HG03066 (cell line): ENCODE measurements around the gene PDE7B.
"Not testable (repeated sequence)": the region's sequence is repeated elsewhere in the genome, so short reads cannot be mapped to it uniquely, and the experiment has no call there.

ENCODE experiments used
- ATAC-seq: cut with Tn5 transposase; IDR thresholded peaks from one replicate; pipeline ENCODE4 v1.9.1; 2021; ENCODE audit warnings: low read depth; ENCODE audit not compliant: unreplicated experiment

The PDE7B gene

DNA sequence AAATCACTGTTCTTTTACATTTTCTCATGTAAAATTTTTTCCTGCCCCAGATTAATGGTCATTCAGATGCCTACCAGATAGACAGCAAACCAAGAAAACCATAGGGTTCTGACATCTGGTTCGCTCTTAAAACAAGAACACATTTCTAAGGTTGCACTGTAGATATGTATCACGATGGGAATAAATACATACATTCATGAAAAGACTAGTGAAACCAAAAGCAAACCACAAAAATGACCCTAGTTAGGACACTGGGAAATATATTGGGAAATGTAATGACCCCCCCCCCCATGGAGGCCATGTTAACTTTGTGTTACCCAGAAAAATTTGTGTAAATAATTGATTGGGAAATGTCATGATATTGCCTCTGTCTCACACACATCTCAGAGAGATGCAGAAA, 361.1 kb downstream of the PDE7B start:
- ATAC-seq = no peak

DNA sequence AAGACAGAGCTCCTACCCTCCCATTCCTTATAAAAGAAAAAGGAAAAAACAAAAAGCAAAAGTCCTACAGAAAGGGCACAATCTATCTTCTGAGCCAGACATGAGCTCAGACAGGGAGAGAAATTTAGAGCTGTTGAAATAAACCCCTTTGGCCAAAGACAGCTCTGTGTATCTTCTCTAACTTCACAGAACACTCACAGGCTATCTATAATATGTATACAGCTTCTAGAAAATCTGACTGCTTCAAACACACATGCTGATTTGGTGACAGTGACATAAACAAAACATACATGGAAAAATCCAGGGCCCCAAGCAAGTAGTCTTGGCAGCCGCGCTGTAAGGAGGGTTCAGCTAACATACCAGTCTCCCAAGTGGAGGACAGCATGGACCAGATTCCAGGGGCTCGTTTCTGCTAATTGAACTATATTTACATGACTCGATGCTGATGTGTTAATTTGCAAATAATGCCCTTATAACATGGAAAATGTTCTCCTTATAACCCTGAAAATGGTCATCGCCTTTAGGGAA, 361.6 kb downstream of the PDE7B start:
- ATAC-seq = no peak

DNA sequence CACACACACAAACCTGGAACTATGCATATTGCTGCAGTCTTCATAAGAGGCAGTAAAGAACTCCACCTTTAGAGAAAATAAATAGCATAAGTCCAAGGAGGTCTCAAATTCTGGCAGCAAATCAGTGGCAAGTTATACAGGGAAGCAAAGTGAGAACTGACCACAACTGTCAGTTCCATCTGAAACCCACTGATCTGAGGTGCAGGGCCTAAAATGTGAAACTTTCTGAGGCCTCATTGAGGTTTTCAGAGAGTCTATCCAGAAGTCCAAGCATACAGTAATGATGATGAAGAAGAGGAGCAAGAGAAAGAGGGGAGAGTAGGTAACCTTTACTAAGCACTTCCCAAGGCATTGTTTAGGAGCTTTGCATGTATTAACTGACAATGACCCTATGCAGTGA, 362.4 kb downstream of the PDE7B start:
- no peak for ATAC-seq

DNA sequence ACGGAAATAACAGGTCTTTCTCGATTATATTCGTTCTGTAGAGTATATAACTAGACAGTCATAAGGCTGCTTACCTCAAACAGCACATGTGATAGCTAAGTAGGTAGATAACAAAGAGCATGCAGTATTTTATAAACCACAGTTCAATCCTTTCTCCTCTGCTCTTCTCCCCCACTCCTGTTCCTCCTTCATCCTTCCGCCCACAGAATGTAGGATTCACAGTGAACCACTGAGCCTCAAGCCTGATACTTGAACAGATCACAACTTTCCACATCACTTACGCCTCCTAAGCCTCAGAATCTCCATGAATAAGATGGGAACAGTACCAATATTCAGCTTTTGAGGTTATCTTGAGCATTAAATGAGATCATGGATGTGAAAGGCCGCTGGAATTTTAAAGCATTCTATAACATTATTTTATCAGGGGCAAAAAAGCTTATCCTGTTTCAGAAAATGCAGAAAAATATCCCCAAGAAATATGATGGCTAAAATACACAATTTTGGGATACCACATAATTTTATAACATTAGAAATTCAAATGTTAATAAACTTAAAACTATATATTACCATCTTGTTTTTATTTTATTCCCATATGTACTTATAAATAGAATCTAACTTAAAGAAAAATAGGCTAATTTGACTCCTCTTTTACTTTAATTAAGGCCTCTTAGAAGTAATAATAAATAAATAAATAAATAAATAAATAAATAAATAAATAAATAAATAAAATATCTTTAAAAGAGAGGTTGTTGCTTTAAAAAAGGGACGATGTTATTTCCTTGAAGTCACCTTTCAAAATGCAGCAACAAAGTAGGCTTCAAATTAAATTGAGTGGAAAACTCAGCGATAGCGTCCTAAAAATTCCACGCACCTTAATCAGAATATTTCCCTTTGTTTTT, 365.3 kb downstream of the PDE7B start:
- no peak for ATAC-seq

DNA sequence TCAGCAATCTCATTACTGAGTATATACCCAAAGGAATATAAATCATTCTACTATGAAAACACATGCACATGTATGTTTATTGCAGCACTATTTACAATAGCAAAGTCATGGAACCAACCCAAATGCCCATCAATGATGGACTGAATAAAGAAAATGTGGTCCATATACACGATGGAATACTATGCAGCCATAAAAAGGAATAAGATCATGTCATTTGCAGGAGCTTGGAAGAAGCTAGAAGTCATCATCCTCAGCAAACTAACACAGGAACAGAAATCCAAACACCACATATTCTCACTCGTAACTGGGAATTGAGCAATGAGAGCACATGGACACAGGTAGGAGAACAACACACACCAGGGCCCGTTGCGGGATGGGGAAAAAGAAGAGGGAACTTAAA, 373.5 kb downstream of the PDE7B start:
- ATAC-seq = not testable (repeated sequence)

DNA sequence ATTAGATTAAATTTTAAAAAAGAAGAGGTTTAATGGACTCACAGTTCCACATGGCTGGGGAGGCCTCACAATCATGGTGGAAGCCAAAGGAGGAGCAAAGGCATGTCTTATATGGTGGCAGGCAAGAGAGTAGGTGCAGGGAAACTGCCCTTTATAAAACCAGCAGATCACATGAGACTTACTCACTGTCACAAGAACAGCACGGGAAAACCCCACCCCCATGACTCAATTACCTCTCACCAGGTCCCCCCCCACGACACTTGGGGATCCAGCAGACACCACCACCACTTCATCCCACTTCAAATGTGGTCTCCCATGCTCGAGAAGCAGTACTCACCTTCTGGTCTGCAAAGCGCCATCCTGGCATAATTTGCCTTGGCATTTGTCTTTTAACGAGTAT, 374.0 kb downstream of the PDE7B start:
- no peak for ATAC-seq

DNA sequence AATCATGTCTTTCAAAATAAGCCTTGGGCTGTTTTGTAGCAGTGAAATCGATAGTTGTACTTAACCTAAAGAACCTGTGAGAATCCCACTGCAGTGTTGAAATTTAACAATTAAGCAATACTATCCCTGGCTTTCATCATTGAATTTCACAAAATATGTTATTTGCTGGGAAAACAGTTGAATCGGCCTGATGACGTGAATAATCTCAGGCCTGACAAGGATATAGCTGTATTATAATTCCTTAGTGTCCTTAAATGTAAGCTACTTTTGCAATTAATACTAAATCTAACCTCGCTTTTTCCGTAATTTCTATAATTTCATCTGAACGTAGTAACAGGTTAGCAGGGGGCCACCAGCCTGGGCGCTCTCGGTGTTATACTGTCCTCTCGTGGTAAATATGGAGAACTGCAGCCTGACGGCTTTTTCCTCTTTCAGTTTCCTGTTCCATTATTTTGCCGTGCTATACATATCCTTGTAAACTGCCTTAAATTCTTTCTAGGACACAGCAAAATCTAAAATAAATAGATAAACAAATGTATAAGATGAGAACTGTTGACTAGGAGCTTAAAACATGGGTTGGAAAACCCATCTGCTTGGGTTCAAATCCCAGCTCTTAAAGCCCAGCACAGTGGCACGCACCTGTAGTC, 374.6 kb downstream of the PDE7B start:
- peak; percentile 61 for ATAC-seq

DNA sequence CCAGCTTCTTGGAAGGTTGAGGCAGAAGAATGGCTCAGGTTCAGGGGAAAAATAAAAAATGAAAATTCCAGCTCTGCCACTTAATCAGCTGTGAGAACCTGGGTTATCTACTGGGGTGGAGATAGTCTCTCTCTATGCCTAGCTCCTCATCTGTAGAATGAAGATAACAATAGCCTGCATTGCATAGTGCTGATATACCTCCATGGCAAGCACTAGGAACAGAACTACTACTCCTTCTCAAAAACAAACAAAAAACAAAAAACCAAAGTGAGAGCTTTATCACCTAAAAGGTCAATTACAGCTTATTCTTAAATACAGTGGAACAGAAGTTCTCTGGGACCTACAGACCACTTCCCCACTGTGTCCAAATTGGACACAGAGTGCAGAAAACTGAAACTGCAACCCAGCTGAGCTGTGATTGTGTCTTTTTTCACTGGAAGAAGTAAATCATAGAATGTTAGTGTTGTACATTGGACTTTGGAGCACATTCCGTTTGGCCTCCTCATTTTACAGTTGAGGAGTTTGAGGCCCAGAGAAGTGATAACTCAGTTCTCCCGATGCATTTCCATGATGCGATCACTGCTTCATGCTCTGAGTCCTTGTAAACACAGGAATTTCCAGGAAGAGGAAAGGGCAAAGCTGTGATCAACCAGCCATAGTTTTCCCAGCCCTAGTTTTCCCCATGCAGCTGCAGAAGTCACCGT, 375.3 kb downstream of the PDE7B start:
- peak; percentile 39 for ATAC-seq

DNA sequence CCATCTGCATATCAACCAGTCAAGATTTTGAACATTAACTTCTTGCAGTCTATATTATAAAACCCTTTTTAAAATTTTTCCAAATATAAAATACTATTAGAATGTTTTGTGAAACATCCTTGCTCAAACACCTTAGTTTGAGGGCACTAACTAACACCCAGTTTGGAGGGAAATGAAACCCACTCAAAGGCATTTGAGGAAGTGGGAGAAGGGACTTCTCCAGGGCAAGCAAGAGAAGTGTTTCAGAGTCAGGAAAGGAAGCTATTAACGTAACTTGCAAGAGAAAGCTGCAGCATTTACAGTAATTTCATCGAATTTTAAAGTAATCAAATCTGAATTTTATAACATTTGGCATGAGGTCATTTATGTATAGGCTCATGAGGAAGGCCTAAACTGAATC, 377.3 kb downstream of the PDE7B start:
- no peak for ATAC-seq

DNA sequence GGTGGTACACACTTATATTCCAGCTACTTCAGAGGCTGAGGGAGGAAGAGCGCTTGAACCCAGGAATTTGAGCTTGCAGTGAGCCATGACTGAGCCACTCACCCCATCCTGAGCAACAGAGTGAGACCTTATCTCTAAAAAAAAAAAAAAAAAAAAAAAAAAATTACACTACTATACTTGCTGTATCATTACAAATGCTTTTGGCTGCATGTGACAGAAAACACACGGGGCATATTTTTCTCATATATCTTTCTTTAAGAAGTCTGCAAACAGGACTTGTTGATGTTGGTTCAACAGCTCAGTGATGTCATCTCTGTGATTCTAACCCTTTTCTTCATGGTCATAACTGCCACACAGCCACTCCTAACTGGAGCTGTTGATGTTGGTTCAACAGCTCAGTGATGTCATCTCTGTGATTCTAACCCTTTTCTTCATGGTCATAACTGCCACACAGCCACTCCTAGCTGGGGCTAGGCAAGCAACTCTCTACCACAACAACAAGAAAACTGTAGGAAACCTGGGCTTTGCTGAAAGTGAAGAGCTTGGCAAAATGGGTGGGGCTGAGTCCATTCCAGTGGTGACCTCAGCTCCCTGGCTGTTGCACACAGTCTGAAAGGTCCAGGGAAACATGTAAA, 378.8 kb downstream of the PDE7B start:
- no peak for ATAC-seq

DNA sequence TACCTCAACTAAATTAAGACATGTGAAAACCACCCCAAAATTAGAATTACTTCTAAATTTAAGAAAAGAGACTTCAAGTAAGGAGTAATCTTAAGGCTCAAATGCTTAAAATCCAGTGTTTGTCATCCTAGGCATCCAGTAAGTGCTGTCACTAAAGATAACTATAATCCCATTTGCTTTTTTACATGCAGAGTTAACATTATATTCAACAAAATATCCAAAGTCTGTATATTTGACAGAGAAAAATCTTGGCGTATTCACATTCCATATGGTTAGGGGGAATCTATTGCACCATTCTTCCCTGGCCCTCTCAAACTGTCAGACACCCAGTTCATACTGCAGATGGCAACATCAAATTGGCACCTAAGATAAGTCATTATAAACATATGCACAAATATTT, 381.2 kb downstream of the PDE7B start:
- no peak for ATAC-seq

DNA sequence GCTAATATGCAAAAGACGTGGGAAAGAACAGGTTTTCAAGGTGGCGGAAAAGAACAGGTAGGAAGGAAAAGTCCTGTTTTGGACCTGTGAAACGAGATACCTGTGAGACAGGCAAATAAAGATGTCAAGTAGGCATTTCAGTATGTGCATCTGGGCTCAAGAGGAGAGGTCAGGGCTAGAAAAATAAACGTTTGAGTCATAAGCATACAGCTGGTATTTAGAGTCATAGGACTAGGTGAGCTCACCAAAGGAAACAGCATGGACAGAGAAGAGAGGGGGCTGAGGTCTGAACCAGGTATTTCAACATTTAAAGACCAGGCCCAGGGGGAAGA, 383.7 kb downstream of the PDE7B start:
- no peak for ATAC-seq

DNA sequence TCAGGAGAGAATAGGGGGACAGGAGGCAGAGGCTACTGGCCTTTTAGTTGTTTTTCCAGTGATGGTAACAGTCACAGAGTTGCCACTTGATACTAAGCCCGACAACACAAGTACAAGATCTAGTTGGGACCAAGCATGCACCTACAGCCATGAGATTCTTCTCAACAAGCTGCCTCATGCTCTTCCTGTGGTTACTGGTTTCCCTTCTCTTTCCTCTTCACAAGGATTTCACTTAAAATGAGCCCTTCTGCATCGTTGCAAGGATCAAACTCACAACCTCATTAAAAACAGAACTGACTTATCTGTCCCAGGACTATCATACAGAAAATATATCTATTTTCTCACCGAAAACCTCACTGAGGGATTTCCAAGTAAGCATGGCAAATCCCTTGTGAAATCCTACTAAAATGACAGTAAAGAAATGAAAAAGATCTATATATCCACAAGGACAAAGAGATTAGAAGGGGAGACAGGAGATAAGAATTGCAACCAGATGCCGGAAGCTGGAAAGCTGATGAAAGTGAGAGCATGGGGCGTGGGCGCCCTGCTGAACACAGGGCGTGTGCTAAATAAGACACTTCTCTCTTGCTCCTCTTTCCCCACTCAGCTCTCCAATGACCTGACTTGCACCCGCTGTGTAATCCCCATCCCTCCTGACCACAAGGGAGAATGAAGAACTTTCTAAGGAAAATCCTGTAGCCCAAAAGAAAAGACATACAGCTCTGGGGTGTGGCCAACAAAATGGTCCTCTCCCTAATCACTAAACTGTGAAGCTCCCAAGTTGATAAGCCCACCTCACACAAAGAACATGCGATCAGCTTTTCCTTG, 385.2 kb downstream of the PDE7B start:
- no peak for ATAC-seq

DNA sequence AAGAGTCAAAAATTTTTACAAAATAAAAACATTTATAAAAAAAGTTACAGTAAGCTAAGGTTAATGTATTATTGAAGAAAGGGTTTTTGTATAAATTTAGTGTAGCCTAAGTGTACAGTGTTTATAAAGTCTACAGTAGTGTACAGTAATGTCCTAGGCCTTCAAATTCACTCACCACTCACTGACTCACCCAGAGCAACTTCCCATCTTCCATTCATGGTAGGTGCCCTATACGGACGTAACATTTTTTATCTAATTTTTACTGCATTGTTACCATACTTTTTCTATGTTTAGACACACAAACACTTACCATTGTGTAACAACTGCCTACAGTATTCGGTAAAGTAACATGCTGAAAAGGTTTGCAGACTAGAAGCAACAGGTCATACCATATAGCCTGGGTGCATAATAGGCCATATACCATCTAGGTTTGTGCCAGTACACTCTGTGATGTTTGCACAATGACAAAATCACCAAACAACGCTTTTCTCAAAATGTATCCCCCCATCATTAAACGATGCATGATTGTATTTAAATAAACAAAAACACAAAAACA, 392.6 kb downstream of the PDE7B start:
- no peak for ATAC-seq
